Esophagus (tissue), 2 donors: ENCODE results near the gene NFKBIE. TPM values are rescaled to one million over a fixed set of nuclear protein-coding genes. Genes with fewer than 3 reads are reported as not detected.
A peak's percentile ranks its signal among the peaks of the same experiment; 100 is the strongest.

ENCODE experiments used
- H3K27ac ChIP-seq, 2 donors: one replicate each; pipeline ENCODE4 v1.5.1; 2013; ENCODE audit warnings: low read depth in 2 of 2, mild to moderate bottlenecking in 2 of 2, inconsistent platforms in 1 of 2, low read length in 1 of 2, moderate library complexity in 1 of 2
- H3K27me3 ChIP-seq, 2 donors: one replicate each; pipeline ENCODE4 v1.6.1; 2013; ENCODE audit warnings: low read length in 2 of 2, control low read depth in 1 of 2, mild to moderate bottlenecking in 1 of 2; ENCODE audit not compliant: insufficient read depth in 2 of 2, control insufficient read depth in 1 of 2
- H3K36me3 ChIP-seq, 2 donors: one replicate each; pipeline ENCODE4 v1.6.1; 2013; ENCODE audit warnings: low read length in 1 of 2; ENCODE audit not compliant: control insufficient read depth in 2 of 2, insufficient read depth in 2 of 2
- H3K4me1 ChIP-seq, 2 donors: one replicate each; pipeline ENCODE4 v1.6.1; 2013; ENCODE audit warnings: low read length in 1 of 2; ENCODE audit not compliant: control insufficient read depth in 2 of 2, insufficient read depth in 2 of 2
- H3K4me3 ChIP-seq, 2 donors: one replicate each; pipeline ENCODE4 v1.5.1; 2013; ENCODE audit warnings: low read length in 2 of 2, mild to moderate bottlenecking in 2 of 2, low read depth in 1 of 2, moderate library complexity in 1 of 2
- H3K9me3 ChIP-seq, 2 donors: one replicate each; pipeline ENCODE4 v1.6.1; 2013; ENCODE audit warnings: mild to moderate bottlenecking in 2 of 2, low read depth in 1 of 2, low read length in 1 of 2, moderate library complexity in 1 of 2; ENCODE audit not compliant: control insufficient read depth in 2 of 2, insufficient read depth in 1 of 2
- WGBS, 2 donors: extraction: QIAGEN DNeasy Blood & Tissue Kit; methylation state at CpG; one replicate each; pipeline ENCODE4 v1.1.7; 2013; 5-methylcytosine and 5-hydroxymethylcytosine counted together
- polyA plus RNA-seq, 2 donors: library from polyadenylated mRNA; stranded (reverse); fragments of 200-250 nt; gene quantifications; one replicate each; pipeline ENCODE4 v1.2.3, GENCODE V29; 2013
- donor health status: healthy with polysubstance abuse.
- donor health status: Bipolar disorder and iron deficiency.

NFKBIE gene
- polyA plus RNA-seq, 2 donors: 3.8 to 8.1 TPM

DNA sequence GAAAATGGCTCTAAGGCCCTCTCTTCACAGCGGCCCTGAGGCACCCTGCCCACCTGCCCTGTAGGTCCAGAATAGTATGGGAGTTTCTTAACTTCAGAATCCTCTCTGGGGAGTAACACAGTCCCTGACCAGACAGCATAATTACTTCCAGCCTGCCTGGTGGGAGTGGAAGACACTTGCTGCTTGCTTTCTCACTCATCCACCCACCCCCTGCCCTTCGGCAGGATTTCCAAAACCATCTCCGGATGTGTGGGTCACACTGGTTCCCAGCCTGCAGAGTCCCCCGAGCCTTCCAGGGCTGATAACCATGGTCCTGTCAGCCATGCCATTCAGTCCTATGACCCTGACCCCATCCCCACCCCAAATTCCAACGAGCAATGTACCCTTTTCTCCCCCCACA lies 36.5 kb downstream of the NFKBIE start:
- 85 to 86% methylated on average over 5 of the region's 5 CpGs for WGBS, 2 donors
- no peaks in the 10 kb centered on the region for H3K27me3 ChIP-seq
- no peak overlapping the region for H3K27ac ChIP-seq
- peaks cover 0 to 8% of the 10 kb centered on the region in 2 donors for H3K36me3 ChIP-seq
- H3K4me3 ChIP-seq: no peak overlapping the region
- H3K4me1 ChIP-seq: peaks cover 4 to 10% of the 10 kb centered on the region in 2 donors
- H3K9me3 ChIP-seq: no peaks in the 10 kb centered on the region

DNA sequence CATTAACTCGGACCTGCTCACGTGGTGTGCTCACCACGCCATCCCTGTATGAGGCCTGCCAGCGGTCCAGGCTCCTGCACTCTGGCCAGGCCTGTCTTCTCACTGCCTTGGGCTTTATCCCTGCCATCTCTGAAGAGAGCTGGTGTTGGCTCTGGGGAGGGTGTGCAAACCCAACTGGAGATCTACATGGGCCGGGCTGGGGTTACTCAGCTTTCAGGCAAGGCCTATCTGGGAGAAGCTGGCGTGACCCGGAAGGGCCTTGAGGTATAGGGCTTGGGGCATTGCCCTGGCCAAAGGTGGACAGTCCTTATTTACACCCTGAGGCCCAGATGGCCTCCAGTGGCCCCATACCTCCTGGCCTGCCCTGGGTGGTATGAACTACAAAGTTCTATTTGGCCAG lies 36.9 kb downstream of the NFKBIE start:
- peaks cover 4 to 10% of the 10 kb centered on the region in 2 donors for H3K4me1 ChIP-seq
- WGBS, 2 donors: 92 to 93% methylated on average over 7 of the region's 7 CpGs

DNA sequence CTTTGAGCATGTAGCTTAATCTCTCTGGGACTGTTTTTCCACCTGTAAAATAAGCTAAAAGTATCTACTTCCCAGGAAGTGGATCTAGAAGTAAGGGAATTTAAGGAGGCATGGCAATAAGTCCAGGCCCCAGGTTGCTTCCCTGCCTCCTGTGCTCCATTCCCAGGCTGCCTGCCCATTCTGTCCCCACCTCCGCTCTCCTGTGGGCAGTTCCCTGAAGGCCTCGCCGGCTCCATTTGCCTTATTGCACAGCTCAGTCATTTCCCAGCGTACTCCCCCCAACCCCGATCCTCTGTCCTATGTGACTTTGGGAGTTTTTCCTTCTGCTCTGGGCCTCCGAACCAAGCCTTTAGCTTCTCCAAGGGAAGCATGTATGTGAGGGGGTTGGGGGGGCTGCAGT lies 37.3 kb downstream of the NFKBIE start:
- WGBS, 2 donors: 81 to 93% methylated on average over 6 of the region's 6 CpGs
- H3K4me1 ChIP-seq: peaks cover 4 to 10% of the 10 kb centered on the region in 2 donors
- peaks cover 0 to 8% of the 10 kb centered on the region in 2 donors for H3K36me3 ChIP-seq
- H3K4me3 ChIP-seq: no peak overlapping the region
- H3K27ac ChIP-seq: peak overlapping the region in 1 of 2 donors; percentile 29
- H3K27me3 ChIP-seq: no peaks in the 10 kb centered on the region
- no peaks in the 10 kb centered on the region for H3K9me3 ChIP-seq

More for the DNA sequence above, 36.9 kb downstream of the NFKBIE start:
- H3K36me3 ChIP-seq: peaks cover 0 to 8% of the 10 kb centered on the region in 2 donors
- H3K9me3 ChIP-seq: no peaks in the 10 kb centered on the region
- no peak overlapping the region for H3K4me3 ChIP-seq
- peak overlapping the region in 1 of 2 donors; percentile 29 for H3K27ac ChIP-seq
- H3K27me3 ChIP-seq: no peaks in the 10 kb centered on the region

DNA sequence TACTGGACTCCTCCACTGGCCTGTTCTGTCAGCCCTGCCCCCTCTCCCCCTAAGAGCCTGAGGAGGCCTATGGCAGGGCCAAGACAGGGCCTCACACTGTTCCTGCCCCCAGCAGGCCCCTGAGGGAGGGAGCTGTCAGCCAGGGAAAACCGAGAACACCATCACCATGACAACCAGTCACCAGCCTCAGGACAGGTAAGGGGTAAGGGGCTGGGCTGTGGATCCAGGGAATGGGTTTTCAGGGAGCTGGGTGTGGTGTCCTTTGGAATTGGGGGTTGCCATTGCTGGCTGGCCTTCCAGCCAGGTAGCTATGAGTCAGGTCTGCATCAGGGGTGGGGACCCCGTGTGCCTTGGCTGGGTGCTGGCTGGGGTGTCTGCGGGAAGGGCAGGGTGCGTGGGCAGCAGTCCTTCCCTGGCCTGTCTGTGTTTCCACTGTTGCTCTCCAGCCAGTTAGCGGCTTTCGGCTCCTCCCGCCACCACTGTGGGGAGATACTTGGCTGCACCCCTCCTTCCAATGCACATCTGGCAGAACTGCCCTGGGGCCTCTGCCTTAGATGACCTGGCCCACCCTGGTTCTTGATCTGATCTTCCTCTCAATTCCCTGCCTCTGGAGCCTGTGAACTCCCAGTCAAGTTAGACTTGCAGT lies 38.1 kb downstream of the NFKBIE start:
- H3K4me1 ChIP-seq: peaks cover 4 to 10% of the 10 kb centered on the region in 2 donors

DNA sequence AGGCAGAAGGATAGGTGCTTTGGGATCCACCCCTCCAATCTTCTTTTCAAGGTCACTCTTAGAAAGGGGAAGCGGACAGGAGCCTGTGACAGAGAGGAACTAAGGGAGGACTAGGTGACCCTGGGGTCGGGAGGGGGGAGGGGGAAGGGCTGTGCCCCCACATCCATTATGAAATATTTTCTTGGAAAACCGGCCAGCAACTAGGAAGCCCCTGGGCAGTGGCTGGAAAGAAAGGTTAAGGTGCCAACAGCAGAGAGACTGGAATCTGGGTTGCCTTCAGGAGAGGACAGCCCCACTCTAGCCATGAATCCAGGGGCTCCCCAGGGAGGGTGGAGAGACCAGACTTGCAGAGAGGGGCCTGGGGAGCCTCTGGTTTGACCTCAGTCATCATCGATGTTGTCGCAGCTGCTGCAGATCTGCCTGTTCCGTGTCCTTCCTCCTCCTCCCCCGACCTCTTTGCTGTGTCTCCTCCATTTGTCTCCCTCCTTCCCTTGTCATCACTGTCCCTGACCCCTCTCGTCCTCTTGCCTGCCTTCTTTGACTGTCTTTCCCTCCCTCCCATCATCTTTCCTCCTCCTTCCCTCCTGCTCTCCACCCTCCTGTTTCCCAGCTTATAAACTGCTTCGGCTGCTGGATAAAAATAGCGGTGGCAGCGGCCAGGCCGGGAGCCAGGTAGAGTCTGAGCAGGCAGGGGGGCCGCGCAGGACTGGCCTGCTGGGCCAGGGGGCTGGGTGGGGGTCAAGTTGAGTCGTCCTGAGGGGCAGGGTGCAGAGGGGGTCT lies 38.8 kb downstream of the NFKBIE start:
- H3K4me3 ChIP-seq: no peak overlapping the region
- H3K4me1 ChIP-seq: peaks cover 4 to 10% of the 10 kb centered on the region in 2 donors
- WGBS, 2 donors: 62 to 65% methylated on average over 15 of the region's 15 CpGs

More for the DNA sequence above, 38.1 kb downstream of the NFKBIE start:
- Histone ChIP-seq H3K9me3 (no peaks in the 10 kb centered on the region), H3K27me3 (no peaks in the 10 kb centered on the region), H3K4me3 (no peak overlapping the region), H3K27ac (no peak overlapping the region), H3K36me3 (peaks cover 0 to 8% of the 10 kb centered on the region in 2 donors)
- WGBS, 2 donors: 54 to 61% methylated on average over 6 to 7 of the region's 7 CpGs

DNA sequence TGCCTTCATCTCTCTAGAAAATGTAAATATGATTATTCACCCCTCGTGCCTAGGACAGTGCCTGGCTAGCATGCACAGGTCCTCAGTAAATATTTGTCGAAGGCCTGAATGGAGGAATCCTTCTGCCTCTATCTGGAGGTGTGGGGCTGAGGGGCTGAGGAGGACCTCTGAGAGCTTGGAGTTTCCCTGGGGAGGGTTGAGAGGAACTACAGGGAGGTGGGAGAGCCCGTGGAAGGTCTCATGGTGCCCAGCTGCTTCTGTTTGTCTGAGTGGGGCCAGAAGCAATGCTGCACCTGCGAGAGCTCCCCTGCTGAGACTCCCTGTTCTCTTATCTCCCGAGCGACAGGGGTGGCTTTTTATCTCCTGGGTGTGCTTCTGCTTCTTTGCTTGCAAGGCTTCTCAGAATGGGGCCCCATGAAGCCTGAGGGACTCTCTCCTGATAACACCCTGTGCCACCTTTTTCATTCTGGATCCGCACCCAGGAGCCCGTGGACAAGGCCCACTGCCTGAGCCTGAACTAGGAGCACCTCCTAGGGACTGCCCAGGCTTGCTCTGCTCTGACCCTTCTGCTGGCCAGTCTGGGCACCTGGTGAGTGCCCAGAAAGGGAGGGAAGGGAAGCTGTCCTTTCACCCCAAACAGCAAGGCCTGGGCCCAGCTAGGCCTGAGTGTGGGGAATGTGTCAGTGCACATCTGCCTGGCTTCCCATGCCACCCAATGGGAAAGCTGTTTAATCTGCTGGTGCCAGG lies 39.6 kb downstream of the NFKBIE start:
- no peaks in the 10 kb centered on the region for H3K27me3 ChIP-seq
- H3K4me3 ChIP-seq: no peak overlapping the region
- no peaks in the 10 kb centered on the region for H3K9me3 ChIP-seq
- 69 to 87% methylated on average over 8 of the region's 8 CpGs for WGBS, 2 donors
- H3K4me1 ChIP-seq: peaks cover 4 to 14% of the 10 kb centered on the region in 2 donors
- peak overlapping the region in 1 of 2 donors; percentile 54 for H3K27ac ChIP-seq
- peaks cover 0 to 5% of the 10 kb centered on the region in 2 donors for H3K36me3 ChIP-seq

More for the DNA sequence above, 38.8 kb downstream of the NFKBIE start:
- Histone ChIP-seq H3K27me3 (no peaks in the 10 kb centered on the region), H3K27ac (peak overlapping the region in 1 of 2 donors; percentile 54), H3K9me3 (no peaks in the 10 kb centered on the region), H3K36me3 (peaks cover 0 to 5% of the 10 kb centered on the region in 2 donors)

DNA sequence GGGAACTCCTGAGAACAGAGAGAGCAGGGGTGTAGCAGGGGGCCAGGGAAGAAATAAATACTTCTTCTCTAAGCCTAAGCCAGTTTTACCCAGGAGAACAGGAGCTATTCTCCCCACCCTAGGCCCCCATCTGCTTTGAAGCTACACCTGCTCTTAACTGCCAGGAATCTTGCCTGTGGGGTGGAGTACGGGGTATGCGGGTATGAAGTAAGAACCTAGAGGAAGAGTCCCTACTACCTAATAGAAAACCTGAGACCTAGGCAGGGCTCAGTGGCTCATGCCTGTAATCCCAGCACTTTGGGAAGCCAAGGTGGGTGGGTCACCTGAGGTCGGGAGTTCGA lies 40.4 kb downstream of the NFKBIE start:
- Histone ChIP-seq H3K4me1 (peaks cover 4 to 14% of the 10 kb centered on the region in 2 donors), H3K27ac (peak overlapping the region in 1 of 2 donors; percentile 46), H3K4me3 (no peak overlapping the region), H3K36me3 (peaks cover 0 to 2% of the 10 kb centered on the region in 2 donors), H3K9me3 (no peaks in the 10 kb centered on the region), H3K27me3 (no peaks in the 10 kb centered on the region)
- 81 to 90% methylated on average over 4 of the region's 4 CpGs for WGBS, 2 donors

DNA sequence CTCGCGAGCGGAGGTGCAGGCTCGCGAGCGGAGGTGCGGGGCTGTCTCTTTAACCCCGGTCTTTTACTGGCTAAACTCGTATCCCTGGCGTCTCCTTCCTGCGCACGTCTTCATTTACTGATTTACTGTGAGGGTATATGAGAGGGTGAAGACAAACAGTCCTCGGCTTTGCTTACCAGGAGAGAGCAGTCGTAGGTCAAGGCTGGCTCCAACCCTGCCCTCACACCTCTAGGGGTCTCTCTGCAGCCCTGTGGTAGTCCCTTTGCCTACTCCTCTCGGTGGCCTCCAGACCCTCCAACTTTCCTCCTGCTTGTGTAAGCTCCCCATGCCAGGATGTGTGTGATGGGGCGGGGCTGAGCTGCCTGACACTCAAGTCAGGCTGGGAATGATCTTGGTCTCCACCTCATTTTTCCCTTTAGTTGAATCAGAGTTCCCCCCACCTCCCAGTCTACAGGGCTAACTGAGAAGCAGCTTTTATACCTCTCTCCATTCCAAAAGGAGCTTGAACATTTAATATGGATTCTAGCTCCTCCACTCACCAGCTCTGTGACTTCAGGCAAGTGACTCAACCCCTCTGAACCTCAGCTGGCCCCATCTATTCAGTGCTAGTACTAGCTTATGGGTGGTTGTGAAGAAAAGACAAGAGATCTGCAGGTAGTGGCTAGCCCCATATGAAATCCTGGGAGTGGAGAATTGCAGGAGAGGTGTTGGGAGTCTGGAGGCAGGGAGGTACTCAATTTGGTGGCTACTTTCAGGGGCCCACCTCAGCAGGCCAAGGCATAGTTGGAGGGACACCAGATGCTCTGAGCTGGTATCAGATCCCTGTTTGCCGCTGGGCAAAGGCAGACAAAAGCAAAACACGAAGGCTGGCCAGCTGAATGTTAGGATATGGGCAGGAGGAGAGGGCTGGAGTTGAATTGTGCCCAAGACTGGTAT lies 41.1 kb downstream of the NFKBIE start:
- peak overlapping the region; percentile 48 to 52 for H3K4me3 ChIP-seq
- H3K36me3 ChIP-seq: peaks cover 0 to 2% of the 10 kb centered on the region in 2 donors
- 10% methylated on average over 14 to 18 of the region's 18 CpGs for WGBS, 2 donors
- peak overlapping the region in 1 of 2 donors; percentile 70 for H3K27ac ChIP-seq
- peaks cover 4 to 14% of the 10 kb centered on the region in 2 donors for H3K4me1 ChIP-seq
- no peaks in the 10 kb centered on the region for H3K9me3 ChIP-seq
- no peaks in the 10 kb centered on the region for H3K27me3 ChIP-seq
